Effector CD8-positive, alpha-beta T cell (primary cell): ENCODE data around the gene TMED6.
A peak's percentile ranks its signal among the peaks of the same experiment; 100 is the strongest.

Experiments used
- DNase-seq: peaks from one replicate; lab custom pipeline; 2025; lab: John Stamatoyannopoulos, UW

The TMED6 gene

DNA sequence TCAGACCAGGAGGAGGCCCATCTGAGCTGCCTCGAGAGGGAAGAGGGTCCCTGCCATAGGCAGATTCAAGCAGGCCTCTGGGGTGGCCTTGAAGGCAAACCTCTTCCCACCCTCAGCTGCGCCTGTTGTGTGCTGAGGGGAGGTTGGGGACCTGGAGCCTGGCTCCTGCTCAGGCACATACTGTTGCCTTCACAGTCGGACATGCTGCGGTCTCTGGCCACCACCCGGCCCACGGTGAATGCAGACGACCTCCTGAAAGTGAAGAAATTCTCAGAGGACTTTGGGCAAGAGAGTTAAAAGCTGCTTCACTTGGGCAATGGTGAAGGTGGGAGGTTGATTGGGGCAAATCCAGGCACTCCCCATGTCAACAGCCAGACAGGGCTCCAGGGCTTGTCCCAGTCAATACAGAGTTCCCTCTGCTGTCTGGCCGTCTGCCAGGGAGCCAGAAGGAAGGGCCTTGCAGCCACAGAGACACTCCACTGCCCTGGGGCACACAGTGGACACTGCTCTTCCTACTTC, 27.5 kb downstream of the TMED6 start:
- no peak for DNase-seq

DNA sequence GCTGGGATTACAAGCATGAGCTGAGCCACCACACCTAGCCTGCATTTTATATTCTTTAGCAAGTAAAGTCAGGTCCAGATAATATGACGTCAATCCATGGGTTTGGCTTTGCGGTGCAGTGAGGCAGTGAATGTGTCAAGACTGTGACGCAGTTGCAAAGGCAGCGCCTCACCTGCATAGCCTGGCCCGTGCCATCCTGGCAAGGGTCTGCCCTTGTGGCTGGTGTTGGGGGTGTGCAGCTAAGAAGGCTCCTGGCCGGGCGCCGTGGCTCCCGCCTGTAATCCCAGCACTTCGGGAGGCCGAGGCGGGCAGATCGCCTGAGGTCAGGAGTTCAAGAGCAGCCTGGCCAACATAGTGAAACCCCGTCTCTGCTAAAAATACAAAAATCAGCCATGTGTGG, 28.2 kb downstream of the TMED6 start:
- DNase-seq, result no peak

DNA sequence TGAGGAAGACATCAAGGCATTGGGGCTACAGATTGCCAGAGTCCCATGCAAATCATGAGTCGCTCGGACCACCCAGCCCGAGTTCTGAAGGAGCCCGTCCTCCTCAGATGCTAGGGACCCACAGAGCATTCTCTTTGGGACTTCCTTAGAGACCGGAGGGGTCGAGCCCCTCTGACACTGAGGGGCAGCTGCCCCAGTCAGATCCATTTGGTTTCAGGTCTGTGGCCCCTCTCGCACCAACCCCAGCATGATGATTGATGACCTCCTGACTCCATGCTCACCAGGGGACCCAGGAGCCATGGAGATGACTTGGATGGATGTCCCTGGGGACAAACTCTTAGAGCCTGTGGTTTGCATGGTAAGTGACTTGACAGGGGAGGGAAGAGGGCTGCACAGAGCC, 29.2 kb downstream of the TMED6 start:
- no peak for DNase-seq

DNA sequence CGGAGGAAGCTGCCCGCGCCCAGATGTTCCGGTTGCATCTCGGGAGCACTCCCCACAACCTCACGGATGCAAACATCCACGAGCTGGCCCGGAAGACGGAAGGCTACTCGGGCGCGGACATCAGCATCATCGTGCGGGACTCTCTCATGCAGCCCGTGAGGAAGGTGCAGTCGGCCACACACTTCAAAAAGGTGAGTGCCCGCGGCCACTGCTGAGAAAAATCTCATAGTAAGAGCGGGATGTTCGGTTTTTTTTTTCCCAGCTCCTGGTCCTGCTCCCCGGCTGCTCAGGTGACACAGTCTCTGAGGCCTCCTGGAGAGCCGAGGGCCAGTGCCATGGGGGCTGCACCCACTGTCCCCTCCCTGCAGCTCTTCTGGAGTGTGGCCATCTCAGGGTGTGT, 30.5 kb downstream of the TMED6 start:
- no peak for DNase-seq

DNA sequence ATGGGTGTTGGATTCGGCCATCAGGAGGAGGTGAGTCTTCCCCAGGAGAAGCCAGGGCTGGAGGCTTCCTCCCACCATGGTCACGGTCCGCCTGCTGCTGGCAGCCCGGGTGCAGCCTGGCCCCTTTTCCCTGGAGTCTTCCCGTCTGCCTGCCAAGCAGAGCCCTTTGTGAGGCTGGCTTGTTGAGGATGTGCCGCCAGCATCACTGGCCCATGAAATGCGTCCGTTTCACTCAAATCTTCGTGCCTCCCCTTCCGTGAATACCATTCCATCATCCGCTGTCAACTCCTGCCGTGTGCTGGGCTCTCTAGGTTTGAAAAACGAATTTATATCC, 30.9 kb downstream of the TMED6 start:
- DNase-seq, result no peak

DNA sequence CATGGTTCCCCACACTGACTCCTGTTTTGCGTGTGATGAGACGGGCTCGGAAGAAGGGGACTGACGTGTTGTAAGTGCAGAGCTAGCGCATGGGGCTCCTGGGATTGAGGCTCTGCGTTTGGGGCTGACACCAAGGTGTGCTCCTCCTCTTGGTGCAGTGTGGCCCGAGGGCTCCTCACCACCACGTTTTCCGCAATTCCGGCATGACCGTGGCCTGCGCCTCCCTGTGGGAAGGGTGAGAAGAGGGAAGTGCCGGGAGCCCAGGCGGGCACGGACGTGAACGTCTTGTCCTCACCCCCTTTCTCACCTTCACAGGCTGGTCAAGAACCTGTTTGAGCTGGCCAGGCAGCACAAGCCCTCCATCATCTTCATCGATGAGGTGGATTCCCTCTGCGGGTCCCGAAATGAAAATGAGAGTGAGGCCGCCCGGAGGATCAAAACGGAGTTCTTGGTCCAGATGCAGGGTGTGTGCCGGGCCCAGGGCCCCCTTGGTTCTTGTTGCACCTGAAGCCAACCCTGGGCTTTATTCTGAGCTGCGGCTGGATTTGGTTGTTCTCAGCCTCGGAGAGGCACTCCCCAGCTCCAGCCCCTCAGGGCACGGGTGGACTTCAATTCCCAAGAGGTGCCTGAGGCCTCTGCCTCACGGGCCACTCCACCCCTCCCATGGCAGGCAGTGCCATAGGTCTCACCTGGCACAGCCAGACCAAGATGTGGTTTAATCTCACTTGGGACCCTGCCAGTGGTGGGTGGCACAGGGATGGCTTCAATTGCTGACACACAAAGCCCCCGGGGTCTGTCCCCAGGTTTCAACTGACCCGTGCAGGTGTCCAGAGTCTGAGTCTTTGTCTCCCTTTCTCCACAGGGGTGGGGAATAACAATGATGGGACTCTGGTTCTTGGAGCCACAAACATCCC, 31.5 kb downstream of the TMED6 start:
- DNase-seq, result no peak

DNA sequence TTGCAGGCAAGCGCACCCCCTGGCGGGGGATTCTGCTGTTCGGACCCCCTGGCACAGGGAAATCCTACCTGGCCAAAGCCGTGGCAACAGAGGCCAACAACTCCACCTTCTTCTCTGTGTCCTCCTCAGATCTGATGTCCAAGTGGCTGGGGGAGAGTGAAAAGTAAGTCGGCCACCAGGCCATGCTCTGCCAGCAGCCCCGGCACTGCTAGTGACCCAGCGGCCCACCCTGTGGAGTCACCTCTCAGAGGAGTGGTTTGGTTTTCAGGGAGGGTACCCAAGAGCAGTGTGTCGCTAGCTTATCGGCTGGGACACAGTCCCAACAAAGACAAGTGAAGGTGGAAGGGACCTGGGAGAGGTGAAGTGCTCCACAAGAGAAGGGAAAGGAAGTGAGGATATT, 32.2 kb downstream of the TMED6 start:
- DNase-seq, result no peak

DNA sequence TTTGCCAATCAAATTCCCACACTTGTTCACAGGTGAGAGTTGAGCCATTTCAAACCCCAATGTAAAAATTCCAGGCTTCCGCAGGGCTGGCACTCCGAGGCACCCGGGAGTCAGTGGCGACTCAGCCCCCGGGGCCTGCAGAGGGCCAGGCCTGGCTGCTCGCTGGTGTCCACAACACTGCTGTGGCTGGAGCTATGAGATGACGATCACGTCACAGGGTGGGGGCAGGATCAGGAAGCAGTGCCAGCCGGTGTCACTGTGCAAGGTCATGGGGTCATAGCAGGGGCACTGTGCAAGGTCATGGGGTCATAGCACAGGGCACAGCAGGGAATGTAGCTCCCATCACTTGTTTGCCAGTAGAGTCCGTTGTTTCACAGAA, 32.7 kb downstream of the TMED6 start:
- no peak for DNase-seq

DNA sequence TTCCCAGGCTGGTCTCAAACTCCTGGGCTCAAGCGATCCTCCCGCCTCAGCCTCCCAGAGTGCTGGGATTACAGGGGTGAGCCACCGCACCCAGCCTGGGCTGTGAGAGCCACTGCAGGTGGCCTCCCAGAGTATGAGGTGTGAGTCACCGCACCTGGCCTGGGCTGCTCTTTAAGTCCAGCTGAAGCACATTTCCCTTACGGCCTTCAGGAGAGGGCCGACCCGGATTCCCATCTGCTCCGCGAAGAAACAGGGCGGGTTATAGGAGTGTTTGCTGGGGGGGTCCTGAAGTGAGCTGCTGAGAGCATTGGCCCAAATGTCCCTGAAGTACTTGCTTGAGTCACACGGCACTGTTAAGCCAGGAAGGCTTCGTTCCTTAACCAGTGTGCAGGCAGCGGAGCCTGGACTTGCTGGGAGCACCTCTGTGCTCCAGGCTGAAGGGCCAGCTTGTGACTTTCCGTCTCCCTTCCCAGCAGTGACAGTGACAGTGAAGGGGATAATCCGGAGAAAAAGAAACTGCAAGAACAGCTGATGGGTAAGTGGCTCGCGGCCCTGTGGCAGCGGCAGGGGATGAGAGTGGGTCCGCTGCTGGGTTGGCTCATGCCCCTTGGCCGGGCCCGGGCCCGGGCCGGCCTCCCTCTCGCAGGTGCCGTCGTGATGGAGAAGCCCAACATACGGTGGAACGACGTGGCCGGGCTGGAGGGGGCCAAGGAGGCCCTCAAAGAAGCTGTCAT, 33.2 kb downstream of the TMED6 start:
- DNase-seq, result no peak

DNA sequence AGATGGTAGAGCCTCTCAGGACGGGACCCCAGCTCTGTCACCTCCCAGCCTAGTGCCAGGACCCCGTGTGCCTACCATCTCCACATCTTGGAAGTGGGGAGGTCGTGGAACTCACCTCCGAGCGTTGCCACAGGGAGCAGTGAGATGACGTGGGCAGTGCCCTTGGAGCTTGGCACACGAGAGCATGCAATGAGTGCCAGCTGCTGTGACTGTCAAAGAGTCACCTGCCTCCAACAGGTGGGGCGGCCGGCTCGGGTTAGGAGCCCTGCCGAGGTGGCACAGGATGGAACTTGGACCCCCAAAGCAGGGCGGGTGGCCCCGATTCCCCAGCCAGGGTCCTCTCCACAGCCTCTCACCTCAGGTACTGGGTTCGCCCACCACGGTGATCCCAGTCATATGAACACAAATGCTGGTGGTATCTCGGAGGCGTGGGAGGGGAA, 35.0 kb downstream of the TMED6 start:
- no peak for DNase-seq

DNA sequence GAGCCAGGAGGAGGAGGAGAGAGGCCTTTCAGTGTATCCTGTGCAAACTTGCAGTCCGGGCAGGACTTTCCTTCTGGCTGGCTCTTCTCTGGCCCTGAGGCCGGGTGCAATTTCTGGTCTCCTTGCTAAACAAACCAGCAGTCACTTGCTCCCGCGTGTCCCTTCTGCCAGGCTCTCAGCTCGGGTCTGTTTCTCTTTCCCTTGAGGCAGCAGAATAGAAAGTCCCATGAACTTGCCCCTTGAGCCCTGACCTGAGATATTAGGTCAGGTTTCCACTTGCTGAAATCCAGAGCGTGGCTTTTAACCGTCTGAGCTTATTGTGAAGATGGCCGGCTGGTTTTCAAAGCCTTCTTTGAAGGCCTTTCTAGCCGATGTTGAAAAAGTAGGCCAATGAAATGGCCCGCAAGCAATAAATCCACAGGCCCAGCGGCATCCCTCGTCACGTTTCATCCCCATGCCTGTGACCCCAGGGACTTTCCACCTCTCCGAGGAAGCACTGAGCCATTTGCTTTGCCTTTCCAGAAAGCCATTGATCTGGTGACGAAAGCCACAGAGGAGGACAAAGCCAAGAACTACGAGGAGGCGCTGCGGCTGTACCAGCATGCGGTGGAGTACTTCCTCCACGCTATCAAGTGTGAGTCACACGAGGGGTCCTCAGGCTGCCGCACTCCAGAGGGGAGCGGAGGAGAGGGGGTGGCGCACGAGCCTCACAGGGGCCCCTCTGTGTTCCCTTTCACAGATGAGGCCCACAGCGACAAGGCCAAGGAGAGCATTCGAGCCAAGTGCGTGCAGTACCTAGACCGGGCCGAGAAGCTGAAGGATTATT, 35.9 kb downstream of the TMED6 start:
- DNase-seq, result no peak

DNA sequence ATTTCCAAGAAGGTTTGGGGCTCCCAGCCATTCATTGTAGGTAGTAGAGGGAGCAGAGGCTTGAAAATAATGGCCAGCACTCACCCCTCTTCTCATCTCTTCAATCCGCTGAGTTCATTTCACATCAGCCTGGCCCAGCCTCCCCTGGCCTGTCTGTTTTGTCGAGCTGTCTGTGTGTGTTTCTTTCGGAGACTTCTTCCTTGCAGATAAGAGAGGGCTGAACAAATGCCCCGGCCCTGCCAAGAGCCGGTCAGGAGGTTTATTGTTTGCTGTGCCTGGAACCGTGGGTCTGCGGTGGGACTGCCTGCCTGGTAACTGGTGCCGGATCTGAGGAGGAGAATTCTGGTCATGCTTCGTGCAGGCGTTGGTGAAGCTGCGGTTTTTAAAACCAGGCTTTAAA, 37.1 kb downstream of the TMED6 start:
- DNase-seq, result no peak

DNA sequence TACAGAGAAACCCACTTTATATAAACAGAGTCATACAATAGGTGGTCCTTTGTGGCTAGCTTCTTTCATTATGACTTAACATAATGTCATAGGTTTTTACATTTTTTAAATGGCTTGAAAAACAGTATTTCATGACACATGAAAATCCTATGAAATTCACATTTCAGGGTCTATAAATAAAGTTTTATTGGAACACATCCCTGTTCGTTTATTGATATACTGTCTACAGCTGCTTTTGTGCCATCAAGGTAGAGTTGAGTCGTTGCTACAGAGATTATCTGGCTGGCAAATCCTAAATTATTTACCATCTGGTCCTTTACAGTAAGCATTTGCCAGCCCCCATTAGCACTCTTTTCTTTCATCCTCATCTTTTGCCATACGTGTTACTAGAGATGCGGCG, 38.1 kb downstream of the TMED6 start:
- no peak for DNase-seq

DNA sequence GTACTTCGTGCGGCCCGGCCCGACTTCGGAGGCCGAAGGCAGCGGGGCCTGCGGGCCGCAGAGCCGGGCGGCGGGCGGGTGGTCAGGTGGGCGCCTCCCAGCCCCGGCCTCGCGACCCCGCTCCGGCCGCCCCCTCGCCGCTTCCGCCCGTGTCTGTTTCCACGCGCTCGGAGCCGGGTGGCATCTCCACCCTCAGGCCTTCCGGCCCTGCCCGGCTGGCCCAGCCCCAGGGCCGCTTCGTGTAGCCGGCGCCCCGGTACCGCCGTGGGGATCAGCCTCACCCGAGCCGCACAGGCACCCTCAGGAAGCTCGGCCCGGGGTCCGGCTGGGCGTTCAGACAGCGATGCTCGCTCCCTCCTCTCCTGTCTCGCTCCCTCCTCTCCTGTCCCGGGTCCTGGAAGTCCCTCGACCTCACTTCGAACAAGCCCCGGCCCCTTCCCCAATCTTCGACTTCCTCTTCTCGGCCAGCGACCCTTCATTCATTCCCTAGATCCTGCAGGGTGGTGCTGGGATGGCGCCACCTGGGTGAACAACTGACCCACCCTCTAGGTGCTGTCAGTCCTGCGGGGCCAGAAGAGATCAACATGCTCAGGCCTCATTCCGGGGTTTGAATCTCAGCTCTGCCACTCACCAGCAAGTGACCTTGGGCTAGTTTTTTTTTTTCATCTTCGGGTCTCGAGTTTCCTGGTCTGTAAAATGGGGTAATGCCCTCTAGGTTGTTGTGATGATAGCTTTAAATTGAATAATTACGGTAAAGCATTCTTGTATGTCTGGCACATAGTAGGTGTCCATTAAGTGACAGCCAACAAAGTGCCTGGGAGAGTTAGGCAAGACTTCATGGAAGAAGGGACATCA, 39.8 kb downstream of the TMED6 start:
- peak; percentile 27 for DNase-seq

DNA sequence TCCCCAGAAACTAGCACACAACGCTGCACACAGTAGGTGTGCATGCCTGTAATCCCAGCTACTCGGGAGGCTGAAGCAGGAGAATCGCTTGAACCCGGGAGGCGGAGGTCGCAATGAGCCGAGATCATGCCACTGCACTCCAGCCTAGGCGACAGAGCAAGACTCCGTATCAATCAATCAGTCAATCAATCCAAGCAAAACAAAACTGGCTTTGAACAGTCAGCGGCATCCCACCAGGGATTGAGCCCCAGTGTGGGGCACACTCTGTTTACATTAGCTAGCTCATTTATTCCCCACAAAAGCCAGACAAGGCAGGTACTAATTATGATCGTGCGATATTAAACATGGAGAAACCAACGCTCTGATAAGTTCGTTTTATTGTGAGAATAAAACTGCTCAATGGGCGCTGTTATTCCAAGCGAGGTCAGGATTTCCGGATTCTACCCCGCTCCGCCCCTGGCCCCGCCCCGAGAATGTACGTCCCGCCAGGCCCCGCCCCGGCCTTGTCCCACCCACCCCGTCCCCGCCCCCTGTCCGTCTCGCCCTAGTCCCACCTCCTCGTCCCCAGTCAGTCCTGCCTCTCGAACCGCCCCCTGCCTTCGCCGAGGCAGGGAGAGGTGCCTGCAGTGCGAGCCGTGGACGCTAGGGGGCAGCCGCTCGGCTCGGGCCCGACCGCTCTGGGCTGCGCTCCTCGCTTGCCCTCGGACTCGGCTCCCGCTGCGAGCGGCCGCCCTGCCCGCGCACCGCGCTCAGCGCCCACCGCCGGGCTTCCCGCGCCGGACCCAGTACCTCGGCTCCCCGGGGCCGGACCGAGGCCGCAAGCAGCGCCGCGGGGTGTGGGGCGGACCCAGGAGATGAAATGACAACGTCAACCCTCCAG, 40.7 kb downstream of the TMED6 start, which contains the start of gene VPS4A:
VPS4A (plus strand) TSS at position 698 of the 880 bp plus-strand sequence; CDS start at position 860, 162 bp downstream.
- peak; percentile 95 for DNase-seq

DNA sequence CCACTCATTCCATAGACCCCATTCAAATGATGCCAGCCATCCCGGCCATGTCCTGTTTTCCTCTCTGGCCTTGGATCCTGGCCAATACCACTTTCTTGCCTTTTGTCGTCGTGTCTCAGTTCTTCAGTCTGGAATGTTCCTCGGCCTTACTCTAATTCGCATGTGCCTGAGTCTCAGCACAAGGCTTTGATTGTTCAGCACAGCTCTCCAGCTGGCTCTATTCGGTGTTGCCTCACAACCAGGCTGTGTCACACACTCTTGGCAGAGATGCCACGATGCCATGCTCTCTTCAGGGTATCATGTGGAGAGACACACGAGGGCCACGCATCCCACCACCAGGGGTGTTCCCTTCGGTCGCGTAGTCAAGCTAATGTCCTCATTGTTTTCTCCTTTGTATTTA, 42.3 kb downstream of the TMED6 start:
- no peak for DNase-seq

DNA sequence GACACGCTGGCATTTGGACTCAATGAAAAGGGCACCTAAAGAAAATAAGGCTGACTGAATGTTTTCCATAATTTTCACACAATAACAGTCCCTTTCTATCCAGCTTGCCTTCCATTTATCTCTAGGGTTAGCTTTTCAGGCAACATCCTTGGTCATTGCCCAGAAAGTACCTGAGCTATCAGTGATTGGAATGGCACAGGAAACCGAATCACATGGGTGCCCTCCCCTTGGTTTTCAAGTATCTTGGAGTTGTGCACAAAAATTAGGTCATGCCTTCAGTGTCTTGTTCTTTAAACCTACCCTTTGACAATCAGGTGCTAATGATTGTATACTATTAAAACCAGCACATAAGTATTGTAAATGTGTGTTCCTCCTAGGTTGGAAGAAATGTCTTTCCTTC, 43.7 kb downstream of the TMED6 start:
- DNase-seq, result no peak

DNA sequence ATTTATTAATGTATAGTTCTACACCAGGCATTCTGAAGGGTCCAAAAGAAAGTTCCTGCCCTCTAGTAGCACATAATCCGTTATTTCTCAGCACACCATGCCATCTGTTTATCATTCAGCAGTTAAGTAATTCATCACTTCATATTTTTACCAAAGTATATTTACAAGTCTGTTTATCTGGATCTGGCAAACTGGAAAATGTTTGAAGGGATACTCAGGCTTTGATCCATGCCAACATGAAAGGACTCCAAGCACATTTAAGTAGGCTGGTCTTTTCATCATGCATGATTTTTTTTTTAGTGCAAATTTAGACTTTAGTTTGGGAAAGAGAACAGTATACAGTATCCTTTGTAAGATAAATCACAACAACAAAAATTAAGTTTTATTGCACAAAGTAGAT, 44.5 kb downstream of the TMED6 start:
- no peak for DNase-seq

DNA sequence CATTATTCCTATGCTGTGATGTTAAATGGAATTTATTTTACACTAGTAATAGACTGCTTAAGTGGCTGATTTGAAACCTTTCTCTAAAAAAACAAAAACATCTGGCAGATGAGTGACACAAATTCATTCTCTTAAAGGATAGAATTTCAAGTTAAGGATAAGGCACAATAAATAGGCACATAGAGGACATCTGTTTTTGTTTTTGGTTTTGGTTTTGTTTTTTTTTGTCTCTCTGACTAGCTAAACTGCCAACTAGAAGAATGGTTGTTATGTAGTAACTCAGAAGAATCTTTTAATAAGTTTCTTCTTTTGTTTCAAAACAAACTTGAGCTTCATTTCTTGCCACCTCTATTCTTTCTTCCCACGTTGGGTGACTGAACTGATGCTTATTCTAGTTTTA, 45.6 kb downstream of the TMED6 start:
- no peak for DNase-seq

DNA sequence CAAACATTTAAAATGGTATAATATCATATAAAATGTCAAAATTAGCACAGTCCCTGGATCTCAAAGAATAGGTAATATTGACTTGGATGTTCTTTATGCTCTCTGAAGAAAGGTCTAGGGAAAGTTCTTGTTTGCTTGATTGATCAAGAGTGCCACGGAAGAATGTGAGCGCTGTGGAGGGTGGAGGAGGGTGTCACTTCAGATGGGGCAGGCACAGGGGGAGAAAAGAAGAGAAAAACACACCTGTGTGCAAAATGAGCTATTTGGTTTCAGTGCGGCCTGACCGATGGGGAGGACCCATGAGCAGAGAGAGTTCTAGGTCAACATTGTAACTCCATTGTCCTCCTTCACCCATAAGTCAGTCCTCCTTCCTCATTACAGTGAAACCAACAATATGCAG, 49.3 kb downstream of the TMED6 start:
- DNase-seq, result no peak
